Measurements from ENCODE around the gene PRIM2.
"Not testable (repeated sequence)": the region's sequence is repeated elsewhere in the genome, so short reads cannot be mapped to it uniquely, and the experiment has no call there.

Gene PRIM2

GRCh38 chr6:57515171-57515570 lies 197.7 kb downstream of the PRIM2 start:
- not testable (repeated sequence) for H3K4me3 ChIP-seq (replicated peaks; ENCODE audit: insufficient read depth, low read length); H3K27ac ChIP-seq (replicated peaks); H3K27me3 ChIP-seq (ENCODE audit: insufficient read depth, poor library complexity, severe bottlenecking); DNase-seq (ENCODE audit: low read depth in 1 of 2, low spot score in 1 of 2)

- not testable (repeated sequence) for H3K4me3 ChIP-seq (replicated peaks; ENCODE audit: insufficient read depth, low read length); DNase-seq (ENCODE audit: low read depth in 1 of 2, low spot score in 1 of 2); H3K27ac ChIP-seq (replicated peaks); H3K27me3 ChIP-seq (ENCODE audit: insufficient read depth, poor library complexity, severe bottlenecking)
Measured at GRCh38 chr6:57515845-57516244, 198.4 kb downstream of the PRIM2 start.

DNA sequence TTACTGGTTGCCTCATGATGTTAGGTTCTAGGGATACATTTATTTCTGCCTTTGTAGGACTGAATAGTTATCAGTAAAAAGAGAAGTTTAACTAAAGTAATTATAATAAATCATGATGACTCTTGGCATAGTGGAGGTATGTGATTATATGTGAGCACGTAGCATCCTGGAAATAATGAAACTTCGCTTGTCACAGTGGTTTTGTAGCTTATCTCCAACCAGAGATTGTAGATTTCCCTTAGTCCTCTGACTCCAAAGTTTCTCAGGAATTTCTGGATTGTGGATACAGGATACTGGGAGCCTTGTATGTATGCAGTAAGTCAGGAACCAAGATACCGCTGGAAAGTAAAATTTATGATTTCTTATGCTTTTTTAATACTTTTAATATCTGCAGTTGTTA lies 199.3 kb downstream of the PRIM2 start:
- not testable (repeated sequence) for H3K4me3 ChIP-seq (replicated peaks; ENCODE audit: insufficient read depth, low read length); H3K27me3 ChIP-seq (ENCODE audit: insufficient read depth, poor library complexity, severe bottlenecking); H3K27ac ChIP-seq (replicated peaks); DNase-seq (ENCODE audit: low read depth in 1 of 2, low spot score in 1 of 2)

- H3K4me3 ChIP-seq (replicated peaks; ENCODE audit: insufficient read depth, low read length); DNase-seq (ENCODE audit: low read depth in 1 of 2, low spot score in 1 of 2); H3K27ac ChIP-seq (replicated peaks); H3K27me3 ChIP-seq (ENCODE audit: insufficient read depth, poor library complexity, severe bottlenecking): not testable (repeated sequence)
Measured at GRCh38 chr6:57519198-57519597, 201.8 kb downstream of the PRIM2 start.

DNA sequence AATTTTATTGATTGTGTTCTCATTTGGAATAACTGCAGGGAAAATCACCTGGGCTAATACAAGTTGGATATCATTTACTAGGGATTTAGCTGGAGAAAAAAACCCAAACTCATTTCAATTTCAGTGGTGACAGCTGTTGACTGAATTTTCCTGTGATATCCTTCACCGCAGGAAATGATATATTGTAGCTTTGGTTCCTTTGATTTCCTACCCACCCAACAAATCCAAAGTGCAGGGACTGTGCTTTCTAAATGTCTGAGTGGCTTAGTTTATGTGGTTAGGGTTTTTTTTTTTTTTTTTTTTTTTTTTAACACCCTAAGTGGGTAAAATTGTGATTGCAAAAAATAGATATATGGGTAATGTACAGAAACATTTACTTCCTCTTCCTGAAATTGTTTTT lies 203.7 kb downstream of the PRIM2 start:
- H3K4me3 ChIP-seq (replicated peaks; ENCODE audit: insufficient read depth, low read length); DNase-seq (ENCODE audit: low read depth in 1 of 2, low spot score in 1 of 2); H3K27ac ChIP-seq (replicated peaks); H3K27me3 ChIP-seq (ENCODE audit: insufficient read depth, poor library complexity, severe bottlenecking): not testable (repeated sequence)

DNA sequence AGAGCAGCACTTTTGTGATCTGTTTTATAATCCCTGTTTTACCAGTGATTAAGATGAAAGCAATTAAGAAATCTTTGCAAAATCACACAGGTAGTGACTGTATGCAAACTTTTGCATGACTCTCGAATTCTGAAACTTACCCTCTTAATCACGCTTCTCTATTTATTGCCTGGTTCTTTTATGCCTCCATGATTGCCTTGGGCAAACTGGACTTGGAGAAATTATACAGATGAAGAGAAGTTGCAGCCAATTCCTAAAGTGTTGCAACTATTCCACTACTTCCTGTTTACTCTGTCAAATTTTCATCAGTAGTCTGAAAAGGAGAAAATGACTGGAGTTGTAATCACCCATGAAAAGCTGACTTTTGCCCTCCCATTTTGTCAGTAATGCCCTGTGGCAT lies 205.8 kb downstream of the PRIM2 start:
- not testable (repeated sequence) for DNase-seq (ENCODE audit: low read depth in 1 of 2, low spot score in 1 of 2); H3K4me3 ChIP-seq (replicated peaks; ENCODE audit: insufficient read depth, low read length); H3K27ac ChIP-seq (replicated peaks); H3K27me3 ChIP-seq (ENCODE audit: insufficient read depth, poor library complexity, severe bottlenecking)

GRCh38 chr6:57529755-57530154 lies 212.3 kb downstream of the PRIM2 start:
- not testable (repeated sequence) for H3K4me3 ChIP-seq (replicated peaks; ENCODE audit: insufficient read depth, low read length); H3K27me3 ChIP-seq (ENCODE audit: insufficient read depth, poor library complexity, severe bottlenecking); H3K27ac ChIP-seq (replicated peaks); DNase-seq (ENCODE audit: low read depth in 1 of 2, low spot score in 1 of 2)

GRCh38 chr6:57532660-57533059 lies 215.2 kb downstream of the PRIM2 start:
- H3K27ac ChIP-seq (replicated peaks); H3K4me3 ChIP-seq (replicated peaks; ENCODE audit: insufficient read depth, low read length); H3K27me3 ChIP-seq (ENCODE audit: insufficient read depth, poor library complexity, severe bottlenecking); DNase-seq (ENCODE audit: low read depth in 1 of 2, low spot score in 1 of 2): not testable (repeated sequence)

DNA sequence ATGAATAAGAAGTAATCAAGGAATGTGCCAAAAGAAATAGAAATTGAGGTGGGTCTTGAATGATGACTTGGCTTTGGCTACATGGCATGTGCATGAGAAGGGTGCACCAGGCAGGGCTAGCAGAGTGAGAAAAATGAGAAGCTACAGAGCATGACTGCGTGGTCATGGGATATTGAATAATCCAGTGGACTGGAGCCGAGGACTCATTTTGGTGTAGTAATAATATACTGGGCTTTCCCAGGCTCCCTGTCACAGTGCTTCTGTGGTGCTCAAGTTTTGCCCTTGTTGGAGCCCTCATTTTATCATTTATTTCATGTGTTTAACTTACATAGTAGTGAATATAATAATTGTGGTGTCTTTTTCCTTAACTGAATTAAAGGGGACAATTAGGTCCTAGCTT lies 217.7 kb downstream of the PRIM2 start:
- H3K27me3 ChIP-seq (ENCODE audit: insufficient read depth, poor library complexity, severe bottlenecking); H3K4me3 ChIP-seq (replicated peaks; ENCODE audit: insufficient read depth, low read length); DNase-seq (ENCODE audit: low read depth in 1 of 2, low spot score in 1 of 2); H3K27ac ChIP-seq (replicated peaks): not testable (repeated sequence)

DNA sequence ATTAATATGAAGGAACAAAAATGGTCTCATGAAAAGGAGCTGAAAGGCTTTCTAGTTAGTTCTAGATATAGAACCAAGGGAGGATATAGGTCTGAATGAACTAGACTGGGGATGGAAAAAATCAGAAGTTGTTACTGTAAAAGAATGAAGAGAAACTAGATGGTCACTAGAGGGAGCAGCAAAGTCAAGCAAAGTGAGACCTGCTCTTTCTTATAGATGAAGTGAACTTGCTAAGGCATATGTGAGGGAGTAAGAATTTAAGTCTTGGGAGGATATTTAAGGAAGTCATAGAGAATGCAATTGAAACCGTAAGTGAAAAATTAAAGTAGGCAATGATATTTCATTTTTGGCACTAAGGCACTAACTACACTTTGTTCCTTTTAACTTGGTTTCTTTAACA lies 218.6 kb downstream of the PRIM2 start:
- DNase-seq (ENCODE audit: low read depth in 1 of 2, low spot score in 1 of 2) = peak in 1 of 2 experiments; percentile 22
- H3K4me3 ChIP-seq (replicated peaks; ENCODE audit: insufficient read depth, low read length); H3K27me3 ChIP-seq (ENCODE audit: insufficient read depth, poor library complexity, severe bottlenecking); H3K27ac ChIP-seq (replicated peaks): not testable (repeated sequence)

DNA sequence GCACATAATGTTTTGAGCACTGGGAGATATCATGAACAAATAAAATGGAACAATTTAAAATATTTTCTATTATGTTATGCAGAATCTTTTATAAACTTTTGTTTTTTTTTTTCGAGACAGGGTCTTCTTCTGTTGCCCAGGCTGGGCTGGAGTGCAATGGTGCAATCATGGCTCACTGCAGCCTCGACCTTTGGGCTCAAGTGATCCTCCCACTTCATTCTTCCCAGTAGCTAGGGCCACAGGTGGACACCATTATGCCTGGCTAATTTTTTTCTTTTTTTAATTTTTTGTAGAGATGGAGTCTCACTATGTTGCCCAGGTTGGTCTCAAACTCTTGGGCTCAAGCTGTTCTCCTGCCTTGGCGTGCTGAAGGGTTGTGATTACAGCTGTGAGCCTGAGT lies 220.5 kb downstream of the PRIM2 start:
- H3K4me3 ChIP-seq (replicated peaks; ENCODE audit: insufficient read depth, low read length); H3K27me3 ChIP-seq (ENCODE audit: insufficient read depth, poor library complexity, severe bottlenecking); DNase-seq (ENCODE audit: low read depth in 1 of 2, low spot score in 1 of 2): not testable (repeated sequence)

GRCh38 chr6:57551961-57552360 lies 234.5 kb downstream of the PRIM2 start:
- H3K27ac ChIP-seq (replicated peaks); H3K4me3 ChIP-seq (replicated peaks; ENCODE audit: insufficient read depth, low read length); H3K27me3 ChIP-seq (ENCODE audit: insufficient read depth, poor library complexity, severe bottlenecking); DNase-seq (ENCODE audit: low read depth in 1 of 2, low spot score in 1 of 2): not testable (repeated sequence)

More for the DNA sequence above, 220.5 kb downstream of the PRIM2 start:
- H3K27ac ChIP-seq (replicated peaks) = not testable (repeated sequence)

DNA sequence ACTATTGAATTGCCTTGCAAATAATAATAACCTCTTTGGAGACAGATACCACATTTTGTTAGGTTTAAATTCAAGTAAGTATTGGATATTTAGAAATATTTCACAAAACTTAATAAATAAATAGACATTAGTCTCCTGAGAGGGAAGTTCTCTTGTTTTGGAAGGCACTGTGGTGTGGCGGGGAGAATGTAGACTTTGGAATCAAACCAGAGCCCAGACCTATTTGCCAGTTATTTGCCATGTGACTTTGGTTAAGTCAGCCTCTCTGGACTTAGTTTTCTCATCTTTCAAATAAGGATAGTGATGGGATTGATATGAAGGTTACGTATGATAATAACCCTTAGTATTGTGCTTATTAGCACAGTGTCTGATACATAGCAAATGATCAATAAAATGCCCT lies 240.4 kb downstream of the PRIM2 start:
- not testable (repeated sequence) for DNase-seq (ENCODE audit: low read depth in 1 of 2, low spot score in 1 of 2); H3K27ac ChIP-seq (replicated peaks); H3K27me3 ChIP-seq (ENCODE audit: insufficient read depth, poor library complexity, severe bottlenecking); H3K4me3 ChIP-seq (replicated peaks; ENCODE audit: insufficient read depth, low read length)

GRCh38 chr6:57559170-57559569 lies 241.7 kb downstream of the PRIM2 start:
- not testable (repeated sequence) for H3K27me3 ChIP-seq (ENCODE audit: insufficient read depth, poor library complexity, severe bottlenecking); DNase-seq (ENCODE audit: low read depth in 1 of 2, low spot score in 1 of 2); H3K27ac ChIP-seq (replicated peaks); H3K4me3 ChIP-seq (replicated peaks; ENCODE audit: insufficient read depth, low read length)

- H3K27ac ChIP-seq (replicated peaks); DNase-seq (ENCODE audit: low read depth in 1 of 2, low spot score in 1 of 2); H3K4me3 ChIP-seq (replicated peaks; ENCODE audit: insufficient read depth, low read length); H3K27me3 ChIP-seq (ENCODE audit: insufficient read depth, poor library complexity, severe bottlenecking): not testable (repeated sequence)
Measured at GRCh38 chr6:57562233-57562632, 244.8 kb downstream of the PRIM2 start.

- not testable (repeated sequence) for H3K4me3 ChIP-seq (replicated peaks; ENCODE audit: insufficient read depth, low read length); H3K27ac ChIP-seq (replicated peaks); DNase-seq (ENCODE audit: low read depth in 1 of 2, low spot score in 1 of 2); H3K27me3 ChIP-seq (ENCODE audit: insufficient read depth, poor library complexity, severe bottlenecking)
Measured at GRCh38 chr6:57572119-57572518, 254.7 kb downstream of the PRIM2 start.
